ENCODE data around the gene FXYD1. TPM values are rescaled to one million over a fixed set of nuclear protein-coding genes. Genes with fewer than 3 reads are reported as not detected.

Gene FXYD1
- total RNA-seq, 2 experiments from 2014 or later: 0.57 to 11.5 TPM

DNA sequence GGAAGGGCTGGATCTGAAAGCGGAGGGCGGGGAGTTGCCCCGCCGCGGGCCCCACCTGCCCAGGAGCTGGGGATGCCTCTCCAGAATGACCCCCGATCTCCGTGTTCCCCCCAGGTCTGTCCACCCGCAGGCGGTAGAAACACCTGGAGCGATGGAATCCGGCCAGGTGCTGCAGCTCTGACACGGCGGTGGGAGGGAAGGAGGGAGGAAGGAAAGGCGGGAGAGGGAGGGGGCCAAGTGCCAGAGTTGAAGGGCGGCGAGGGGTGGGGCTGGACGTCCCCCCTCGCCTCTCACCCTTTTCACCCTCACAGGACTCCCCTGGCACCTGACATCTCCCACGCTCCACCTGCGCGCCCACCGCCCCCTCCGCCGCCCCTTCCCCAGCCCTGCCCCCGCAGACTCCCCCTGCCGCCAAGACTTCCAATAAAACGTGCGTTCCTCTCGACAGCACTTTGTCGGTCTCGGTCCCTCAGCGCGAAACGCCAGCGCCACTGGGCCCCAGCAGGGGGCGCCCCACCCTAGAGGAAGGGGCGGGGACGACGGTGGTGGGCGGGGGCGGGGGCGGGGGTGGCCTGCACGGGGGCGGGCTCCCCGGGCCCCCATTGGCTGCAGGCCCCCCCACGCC, 4.1 kb downstream of the FXYD1 start:
- H3K9me3 ChIP-seq (ENCODE audit: low read length): no peaks in the 10 kb centered on the region
- no peaks in the 10 kb centered on the region for H4K20me1 ChIP-seq (ENCODE audit: insufficient read depth, low read length)
- no peaks in the 10 kb centered on the region for H3K79me2 ChIP-seq (ENCODE audit: insufficient read depth, low read depth, low read length)
- TF ChIP-seq EZH2phosphoT487 (IDR thresholded peaks at IDR 0.05; ENCODE audit: borderline replicate concordance, low read depth, low read length): no peak
- TF ChIP-seq, protein P1, sequence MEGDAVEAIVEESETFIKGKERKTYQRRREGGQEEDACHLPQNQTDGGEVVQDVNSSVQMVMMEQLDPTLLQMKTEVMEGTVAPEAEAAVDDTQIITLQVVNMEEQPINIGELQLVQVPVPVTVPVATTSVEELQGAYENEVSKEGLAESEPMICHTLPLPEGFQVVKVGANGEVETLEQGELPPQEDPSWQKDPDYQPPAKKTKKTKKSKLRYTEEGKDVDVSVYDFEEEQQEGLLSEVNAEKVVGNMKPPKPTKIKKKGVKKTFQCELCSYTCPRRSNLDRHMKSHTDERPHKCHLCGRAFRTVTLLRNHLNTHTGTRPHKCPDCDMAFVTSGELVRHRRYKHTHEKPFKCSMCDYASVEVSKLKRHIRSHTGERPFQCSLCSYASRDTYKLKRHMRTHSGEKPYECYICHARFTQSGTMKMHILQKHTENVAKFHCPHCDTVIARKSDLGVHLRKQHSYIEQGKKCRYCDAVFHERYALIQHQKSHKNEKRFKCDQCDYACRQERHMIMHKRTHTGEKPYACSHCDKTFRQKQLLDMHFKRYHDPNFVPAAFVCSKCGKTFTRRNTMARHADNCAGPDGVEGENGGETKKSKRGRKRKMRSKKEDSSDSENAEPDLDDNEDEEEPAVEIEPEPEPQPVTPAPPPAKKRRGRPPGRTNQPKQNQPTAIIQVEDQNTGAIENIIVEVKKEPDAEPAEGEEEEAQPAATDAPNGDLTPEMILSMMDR (conservative IDR thresholded peaks at IDR 0.05; ENCODE audit: low read length): peak; percentile 50
- no peak overlapping the region for H3K27ac ChIP-seq (ENCODE audit: low read depth, low read length, poor library complexity, severe bottlenecking)
- peak overlapping the region; percentile 67 for H3K4me3 ChIP-seq (ENCODE audit: low read depth, low read length, poor library complexity, severe bottlenecking)
- H3K4me2 ChIP-seq (ENCODE audit: low read length): peak overlapping the region; percentile 95
- no peaks in the 10 kb centered on the region for H3K36me3 ChIP-seq (ENCODE audit: insufficient read depth, low read length)
- DNase-seq (ENCODE audit: low spot score): peak; percentile 77
- intact Hi-C loops (cut with micrococcal nuclease; ENCODE audit: unreplicated experiment): loop anchor here (5.0 to 10.0 kb wide), 2 partner anchors 125 to 322 kb away; partner anchors contain the start of gene USF2
- no TSS peak for BruUV-seq (replicated peaks)
- H3K9me2 ChIP-seq (ENCODE audit: insufficient read depth, low read length): no peaks in the 10 kb centered on the region
- H3K4me1 ChIP-seq (ENCODE audit: insufficient read depth, low read length, poor library complexity, severe bottlenecking): peaks cover 43% of the 10 kb centered on the region
- H2AFZ ChIP-seq (ENCODE audit: low read length): peak overlapping the region; percentile 64
- CTCF ChIA-PET (ENCODE audit: unreplicated experiment): interaction anchor here (0.6 to 1.4 kb wide), 6 partner anchors 8 to 147 kb away, joined by 3 to 20 read pairs (median 5); no protein-coding TSS in a partner anchor
- POLR2A ChIA-PET: interaction anchor here (0.6 to 3.5 kb wide), 10 partner anchors 12 to 327 kb away, joined by 3 to 25 read pairs (median 4); partner anchors contain the start of gene FXYD5

DNA sequence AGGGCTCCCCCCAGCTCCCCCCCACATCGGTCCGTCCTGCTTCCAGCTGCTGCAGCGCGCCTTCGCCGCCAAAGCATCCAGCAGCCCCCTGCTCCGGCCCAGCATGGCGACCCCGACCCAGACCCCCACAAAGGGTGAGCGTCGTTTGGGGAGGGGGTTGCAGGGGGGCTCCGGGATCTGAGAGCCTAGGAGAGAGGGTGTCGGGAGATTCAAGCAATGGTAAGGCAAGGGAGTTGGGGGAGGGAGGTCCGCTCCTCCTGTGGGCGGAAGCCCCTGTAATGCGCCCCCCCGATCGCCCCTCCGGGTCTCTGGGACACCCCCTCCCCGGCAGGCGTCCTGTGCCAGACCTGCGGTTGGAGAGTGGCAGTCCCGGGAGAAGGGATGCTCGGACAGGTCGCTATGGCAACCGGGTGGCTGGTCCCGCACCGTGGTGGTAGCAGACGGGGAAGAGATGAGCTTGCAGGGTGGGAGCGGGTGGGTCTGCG, 4.6 kb downstream of the FXYD1 start, which contains the start of gene FXYD7:
FXYD7 (plus strand) TSS at position 25 of the 485 bp plus-strand sequence; CDS start at position 104, 79 bp downstream.
- peak within 1 kb of the TSS; percentile 64 for H2AFZ ChIP-seq (ENCODE audit: low read length)
- no peak for TF ChIP-seq EZH2phosphoT487 (IDR thresholded peaks at IDR 0.05; ENCODE audit: borderline replicate concordance, low read depth, low read length)
- TF ChIP-seq, protein P1 (conservative IDR thresholded peaks at IDR 0.05; ENCODE audit: low read length): no peak
- H3K9me2 ChIP-seq (ENCODE audit: insufficient read depth, low read length): no peaks in the 10 kb centered on the region
- CTCF ChIA-PET (ENCODE audit: unreplicated experiment): interaction anchor here (0.6 kb wide), 2 partner anchors 146 to 147 kb away, joined by 3 to 5 read pairs; no protein-coding TSS in a partner anchor
- DNase-seq (ENCODE audit: low spot score): no peak
- no peaks in the 10 kb centered on the region for H3K9me3 ChIP-seq (ENCODE audit: low read length)
- no peaks in the 10 kb centered on the region for H3K79me2 ChIP-seq (ENCODE audit: insufficient read depth, low read depth, low read length)
- H3K4me1 ChIP-seq (ENCODE audit: insufficient read depth, low read length, poor library complexity, severe bottlenecking): peaks cover 43% of the 10 kb centered on the region
- H4K20me1 ChIP-seq (ENCODE audit: insufficient read depth, low read length): no peaks in the 10 kb centered on the region
- peak within 1 kb of the TSS; percentile 67 for H3K4me3 ChIP-seq (ENCODE audit: low read depth, low read length, poor library complexity, severe bottlenecking)
- peak within 1 kb of the TSS; percentile 95 for H3K4me2 ChIP-seq (ENCODE audit: low read length)
- POLR2A ChIA-PET: interaction anchor here (0.7 to 3.5 kb wide), 2 partner anchors 8 to 73 kb away, joined by 3 to 25 read pairs; no protein-coding TSS in a partner anchor
- H3K36me3 ChIP-seq (ENCODE audit: insufficient read depth, low read length): no peaks in the 10 kb centered on the region
- intact Hi-C loops (cut with micrococcal nuclease; ENCODE audit: unreplicated experiment): loop anchor here (5.0 to 10.0 kb wide), 2 partner anchors 124 to 322 kb away; partner anchors contain the start of gene USF2
- BruUV-seq (replicated peaks): no TSS peak
- H3K27ac ChIP-seq (ENCODE audit: low read depth, low read length, poor library complexity, severe bottlenecking): no peak within 1 kb of the TSS
